Mesothelial cell of epicardium (in vitro differentiated cells): Measurements from ENCODE around the gene PTPRG. TPM values are rescaled to one million over a fixed set of nuclear protein-coding genes. Genes with fewer than 3 reads are reported as not detected.

Experiments
- DNase-seq, 2 experiments: peaks; one replicate each; pipeline ENCODE4 v3.0.0; 2021; ENCODE audit warnings: low spot score in 2 of 2; ENCODE audit not compliant: unreplicated experiment in 2 of 2
- H3K27ac Mint-ChIP-seq: 2 replicates; pipeline ENCODE4 v1.8.0; 2021; ENCODE audit warnings: mixed read lengths
- H3K27me3 Mint-ChIP-seq: 2 replicates; pipeline ENCODE4 v1.8.0; 2021; ENCODE audit warnings: low read depth, mixed read lengths
- H3K36me3 Mint-ChIP-seq: 2 replicates; pipeline ENCODE4 v1.8.0; 2021; ENCODE audit warnings: mixed read lengths
- H3K4me1 Mint-ChIP-seq: 2 replicates; pipeline ENCODE4 v1.8.0; 2021; ENCODE audit warnings: mixed read lengths
- H3K4me3 Mint-ChIP-seq: 2 replicates; pipeline ENCODE4 v1.8.0; 2021; ENCODE audit warnings: mild to moderate bottlenecking, moderate library complexity, mixed read lengths
- H3K9me3 Mint-ChIP-seq: 2 replicates; pipeline ENCODE4 v1.8.0; 2021; ENCODE audit warnings: mixed read lengths
- total RNA-seq: library from RNA; stranded (reverse); gene quantifications from 3 replicates; pipeline ENCODE4 v1.2.1, GENCODE V29; 2021
- TF ChIP-seq, protein P1 (sequence below): fragments of 200-600 bp; sonication (generic); IDR thresholded peaks from one replicate; pipeline ENCODE4 v1.5.0; 2021; ENCODE audit warnings: antibody characterized with exemption; ENCODE audit not compliant: unreplicated experiment

The PTPRG gene
- total RNA-seq, 1 donor from 2014 or later, result 40.4 TPM

DNA sequence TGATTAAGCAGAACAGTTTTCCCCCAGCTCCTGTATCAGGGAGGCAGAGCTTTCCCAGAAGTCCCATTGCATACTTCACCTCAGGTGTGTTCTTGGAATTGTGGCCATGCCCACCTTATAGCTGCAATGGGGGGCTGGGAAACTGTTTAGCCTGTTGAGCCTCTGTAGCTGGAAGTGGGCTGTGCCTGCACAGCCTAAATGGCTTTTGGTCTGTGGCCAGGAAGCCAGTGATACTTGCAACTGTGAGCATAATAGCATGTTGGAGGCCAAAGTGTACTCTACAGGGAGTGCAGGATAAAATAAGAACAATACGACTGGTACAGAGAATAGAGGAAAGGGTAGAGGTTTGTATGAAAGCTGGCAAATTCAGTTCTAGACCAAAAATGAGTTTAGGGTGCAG, 248.5 kb downstream of the PTPRG start:
- Mint-ChIP-seq H3K27me3 (peaks cover 2% of the 10 kb centered on the region), H3K4me3 (no peak overlapping the region), H3K27ac (no peak overlapping the region), H3K9me3 (no peaks in the 10 kb centered on the region), H3K36me3 (no peaks in the 10 kb centered on the region), H3K4me1 (peaks cover 44% of the 10 kb centered on the region)
- no peak for DNase-seq
- TF ChIP-seq, protein P1, sequence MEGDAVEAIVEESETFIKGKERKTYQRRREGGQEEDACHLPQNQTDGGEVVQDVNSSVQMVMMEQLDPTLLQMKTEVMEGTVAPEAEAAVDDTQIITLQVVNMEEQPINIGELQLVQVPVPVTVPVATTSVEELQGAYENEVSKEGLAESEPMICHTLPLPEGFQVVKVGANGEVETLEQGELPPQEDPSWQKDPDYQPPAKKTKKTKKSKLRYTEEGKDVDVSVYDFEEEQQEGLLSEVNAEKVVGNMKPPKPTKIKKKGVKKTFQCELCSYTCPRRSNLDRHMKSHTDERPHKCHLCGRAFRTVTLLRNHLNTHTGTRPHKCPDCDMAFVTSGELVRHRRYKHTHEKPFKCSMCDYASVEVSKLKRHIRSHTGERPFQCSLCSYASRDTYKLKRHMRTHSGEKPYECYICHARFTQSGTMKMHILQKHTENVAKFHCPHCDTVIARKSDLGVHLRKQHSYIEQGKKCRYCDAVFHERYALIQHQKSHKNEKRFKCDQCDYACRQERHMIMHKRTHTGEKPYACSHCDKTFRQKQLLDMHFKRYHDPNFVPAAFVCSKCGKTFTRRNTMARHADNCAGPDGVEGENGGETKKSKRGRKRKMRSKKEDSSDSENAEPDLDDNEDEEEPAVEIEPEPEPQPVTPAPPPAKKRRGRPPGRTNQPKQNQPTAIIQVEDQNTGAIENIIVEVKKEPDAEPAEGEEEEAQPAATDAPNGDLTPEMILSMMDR, result no peak

DNA sequence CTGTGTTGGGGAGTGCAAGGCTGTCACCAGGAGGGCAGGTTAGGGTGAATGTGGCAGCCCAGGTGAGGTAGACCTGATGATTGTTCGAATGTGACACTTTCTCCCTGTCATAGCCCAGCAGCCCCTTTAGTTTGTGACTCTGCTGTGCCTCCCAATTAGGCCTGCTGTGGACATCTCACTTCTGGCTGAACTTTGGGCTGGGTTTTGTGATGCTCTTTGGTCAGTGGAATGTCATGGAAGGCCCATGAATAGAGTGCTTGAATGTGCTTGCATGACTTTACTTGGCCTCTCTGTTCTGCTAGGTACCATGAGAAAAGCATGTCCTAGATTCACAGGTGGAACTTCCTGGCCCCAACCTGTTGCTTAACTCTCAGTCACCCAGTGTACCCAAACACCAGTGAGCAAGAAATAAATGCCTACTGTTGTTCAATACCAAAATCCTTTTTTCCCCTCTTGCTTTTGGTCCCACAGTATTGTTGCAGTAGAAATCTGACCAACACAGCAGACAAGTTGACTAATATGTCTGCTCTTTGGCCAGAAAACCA, 249.7 kb downstream of the PTPRG start:
- Mint-ChIP-seq H3K9me3 (no peaks in the 10 kb centered on the region), H3K4me1 (peaks cover 39% of the 10 kb centered on the region), H3K4me3 (no peak overlapping the region), H3K36me3 (no peaks in the 10 kb centered on the region), H3K27ac (no peak overlapping the region), H3K27me3 (peaks cover 2% of the 10 kb centered on the region)
- no peak for DNase-seq
- TF ChIP-seq, protein P1, result no peak

DNA sequence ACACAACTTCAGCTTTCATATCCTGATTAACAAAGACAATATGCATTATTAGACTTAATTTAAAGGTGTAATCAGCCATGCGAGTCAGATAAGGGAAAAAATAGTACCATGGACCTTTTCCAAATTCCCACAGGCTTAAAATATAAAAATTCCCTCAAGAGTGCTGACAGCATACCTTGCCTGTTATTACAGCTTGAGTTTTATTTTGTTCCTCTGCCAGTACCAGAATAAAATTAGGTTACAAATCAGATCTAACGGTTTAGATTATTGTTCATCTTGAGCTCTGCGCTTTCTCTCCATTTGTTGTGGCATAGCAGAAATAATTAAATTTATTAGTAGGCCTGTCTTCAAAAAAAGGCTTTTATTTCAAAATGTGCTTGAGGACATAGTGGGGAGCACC, 250.3 kb downstream of the PTPRG start:
- Mint-ChIP-seq H3K27ac (no peak overlapping the region), H3K4me3 (no peak overlapping the region), H3K9me3 (no peaks in the 10 kb centered on the region), H3K27me3 (peaks cover 2% of the 10 kb centered on the region), H3K36me3 (no peaks in the 10 kb centered on the region), H3K4me1 (peaks cover 35% of the 10 kb centered on the region)
- no peak for DNase-seq
- TF ChIP-seq, protein P1, result no peak

DNA sequence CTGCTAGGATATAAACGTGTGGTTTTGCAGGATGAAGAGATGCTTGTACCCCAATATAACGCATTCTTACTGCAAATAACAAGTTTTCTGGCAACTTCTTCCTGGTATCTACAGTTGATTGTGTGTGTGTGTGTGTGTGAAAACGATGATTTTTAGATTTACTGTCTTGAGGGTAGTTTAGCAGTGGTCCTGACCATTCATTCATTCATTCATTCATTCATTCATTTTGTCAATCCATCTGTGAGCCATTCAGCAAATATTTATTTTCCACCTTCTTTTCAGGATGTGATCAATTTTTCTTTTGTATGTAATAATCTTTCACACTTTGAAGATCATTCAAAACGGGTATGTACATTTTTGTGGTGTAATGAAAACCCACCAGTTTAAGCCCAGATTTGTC, 250.7 kb downstream of the PTPRG start:
- H3K36me3 Mint-ChIP-seq, result no peaks in the 10 kb centered on the region
- no peaks in the 10 kb centered on the region for H3K9me3 Mint-ChIP-seq
- H3K4me1 Mint-ChIP-seq, result peaks cover 30% of the 10 kb centered on the region
- H3K27ac Mint-ChIP-seq, result no peak overlapping the region
- no peak overlapping the region for H3K4me3 Mint-ChIP-seq
- TF ChIP-seq, protein P1, result no peak
- peaks cover 2% of the 10 kb centered on the region for H3K27me3 Mint-ChIP-seq
- DNase-seq, result no peak

DNA sequence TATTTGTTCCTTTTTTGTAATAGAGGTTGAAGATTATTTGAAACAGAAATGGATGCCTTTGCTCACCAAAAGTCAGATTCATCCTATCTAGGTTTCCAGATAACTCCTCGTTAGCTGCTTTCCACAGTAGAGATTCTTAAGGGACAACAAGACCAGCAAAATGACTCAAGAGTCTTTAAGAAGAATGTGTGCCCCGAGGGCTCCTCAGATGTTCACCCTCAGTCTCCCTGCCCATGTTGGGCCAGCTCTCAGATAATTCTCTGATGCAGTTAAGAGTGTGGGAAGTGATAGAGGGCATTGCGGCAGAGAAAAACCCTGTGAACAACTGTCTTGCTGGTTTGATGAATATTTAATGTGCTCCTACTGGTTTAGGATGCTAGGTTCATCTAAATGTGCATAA, 251.1 kb downstream of the PTPRG start:
- peaks cover 28% of the 10 kb centered on the region for H3K4me1 Mint-ChIP-seq
- no peaks in the 10 kb centered on the region for H3K36me3 Mint-ChIP-seq
- H3K27ac Mint-ChIP-seq, result no peak overlapping the region
- peaks cover 2% of the 10 kb centered on the region for H3K27me3 Mint-ChIP-seq
- TF ChIP-seq, protein P1, result no peak
- H3K9me3 Mint-ChIP-seq, result no peaks in the 10 kb centered on the region
- H3K4me3 Mint-ChIP-seq, result no peak overlapping the region
- DNase-seq, result no peak

- Mint-ChIP-seq H3K4me3 (no peak overlapping the region), H3K27me3 (no peaks in the 10 kb centered on the region), H3K4me1 (peaks cover 18% of the 10 kb centered on the region), H3K27ac (no peak overlapping the region), H3K9me3 (no peaks in the 10 kb centered on the region), H3K36me3 (no peaks in the 10 kb centered on the region)
- DNase-seq, result no peak
- TF ChIP-seq, protein P1, result no peak
Observed at GRCh38 chr3:61813636-61814035, 252.3 kb downstream of the PTPRG start.
